ENCODE data around the gene SPSB4. TPM values are rescaled to one million over a fixed set of nuclear protein-coding genes. Genes with fewer than 3 reads are reported as not detected.

Gene SPSB4
- total RNA-seq, 1 donor, result not detected

- Histone ChIP-seq H2AFZ (ENCODE audit: low read length) (no peak overlapping the region), H3K4me1 (ENCODE audit: insufficient read depth, low read length) (no peaks in the 10 kb centered on the region), H4K20me1 (ENCODE audit: insufficient read depth, low read length) (no peaks in the 10 kb centered on the region), H3K36me3 (ENCODE audit: insufficient read depth, low read length) (no peaks in the 10 kb centered on the region), H3K79me2 (ENCODE audit: insufficient read depth, low read length) (no peaks in the 10 kb centered on the region), H3K27ac (ENCODE audit: low read depth, low read length) (no peak overlapping the region), H3K27me3 (ENCODE audit: insufficient read depth, low read length) (no peaks in the 10 kb centered on the region), H3K4me3 (ENCODE audit: insufficient read depth, low read length) (no peak overlapping the region), H3K4me2 (ENCODE audit: insufficient read depth, low read length) (no peak overlapping the region), H3K9me3 (ENCODE audit: low read depth, low read length) (no peaks in the 10 kb centered on the region)
- TF ChIP-seq CTCF (IDR thresholded peaks at IDR 0.05; ENCODE audit: extremely low read depth, low read depth, low read length), result no peak
- no peak for DNase-seq (ENCODE audit: insufficient read length, low spot score, missing footprints)
Measured at GRCh38 chr3:141176775-141177174, 125.6 kb downstream of the SPSB4 start.

- H2AFZ ChIP-seq (ENCODE audit: low read length), result no peak overlapping the region
- no peaks in the 10 kb centered on the region for H3K79me2 ChIP-seq (ENCODE audit: insufficient read depth, low read length)
- no peaks in the 10 kb centered on the region for H3K36me3 ChIP-seq (ENCODE audit: insufficient read depth, low read length)
- H3K27ac ChIP-seq (ENCODE audit: low read depth, low read length), result no peak overlapping the region
- H4K20me1 ChIP-seq (ENCODE audit: insufficient read depth, low read length), result no peaks in the 10 kb centered on the region
- DNase-seq (ENCODE audit: insufficient read length, low spot score, missing footprints), result no peak
- no peak for TF ChIP-seq CTCF (IDR thresholded peaks at IDR 0.05; ENCODE audit: extremely low read depth, low read depth, low read length)
- no peak overlapping the region for H3K4me3 ChIP-seq (ENCODE audit: insufficient read depth, low read length)
- H3K9me3 ChIP-seq (ENCODE audit: low read depth, low read length), result no peaks in the 10 kb centered on the region
- no peaks in the 10 kb centered on the region for H3K4me1 ChIP-seq (ENCODE audit: insufficient read depth, low read length)
- no peak overlapping the region for H3K4me2 ChIP-seq (ENCODE audit: insufficient read depth, low read length)
- no peaks in the 10 kb centered on the region for H3K27me3 ChIP-seq (ENCODE audit: insufficient read depth, low read length)
Measured at GRCh38 chr3:141178026-141178425, 126.9 kb downstream of the SPSB4 start.

GRCh38 chr3:141178551-141178950, 127.4 kb downstream of the SPSB4 start:
- Histone ChIP-seq H3K27ac (ENCODE audit: low read depth, low read length) (no peak overlapping the region), H3K27me3 (ENCODE audit: insufficient read depth, low read length) (no peaks in the 10 kb centered on the region)

GRCh38 chr3:141179983-141180382, 128.8 kb downstream of the SPSB4 start:
- no peaks in the 10 kb centered on the region for H3K27me3 ChIP-seq (ENCODE audit: insufficient read depth, low read length)
- no peak for DNase-seq (ENCODE audit: insufficient read length, low spot score, missing footprints)
- H4K20me1 ChIP-seq (ENCODE audit: insufficient read depth, low read length), result no peaks in the 10 kb centered on the region
- no peaks in the 10 kb centered on the region for H3K79me2 ChIP-seq (ENCODE audit: insufficient read depth, low read length)
- no peaks in the 10 kb centered on the region for H3K9me3 ChIP-seq (ENCODE audit: low read depth, low read length)
- H3K4me2 ChIP-seq (ENCODE audit: insufficient read depth, low read length), result no peak overlapping the region
- no peaks in the 10 kb centered on the region for H3K36me3 ChIP-seq (ENCODE audit: insufficient read depth, low read length)
- H2AFZ ChIP-seq (ENCODE audit: low read length), result no peak overlapping the region
- no peak overlapping the region for H3K4me3 ChIP-seq (ENCODE audit: insufficient read depth, low read length)
- TF ChIP-seq CTCF (IDR thresholded peaks at IDR 0.05; ENCODE audit: extremely low read depth, low read depth, low read length), result no peak
- H3K4me1 ChIP-seq (ENCODE audit: insufficient read depth, low read length), result no peaks in the 10 kb centered on the region
- no peak overlapping the region for H3K27ac ChIP-seq (ENCODE audit: low read depth, low read length)

More at GRCh38 chr3:141178551-141178950, 127.4 kb downstream of the SPSB4 start:
- H3K4me2 ChIP-seq (ENCODE audit: insufficient read depth, low read length), result no peak overlapping the region
- no peak overlapping the region for H3K4me3 ChIP-seq (ENCODE audit: insufficient read depth, low read length)
- H3K4me1 ChIP-seq (ENCODE audit: insufficient read depth, low read length), result no peaks in the 10 kb centered on the region
- H3K9me3 ChIP-seq (ENCODE audit: low read depth, low read length), result no peaks in the 10 kb centered on the region
- DNase-seq (ENCODE audit: insufficient read length, low spot score, missing footprints), result no peak
- no peak for TF ChIP-seq CTCF (IDR thresholded peaks at IDR 0.05; ENCODE audit: extremely low read depth, low read depth, low read length)
- no peaks in the 10 kb centered on the region for H3K36me3 ChIP-seq (ENCODE audit: insufficient read depth, low read length)
- H2AFZ ChIP-seq (ENCODE audit: low read length), result no peak overlapping the region
- no peaks in the 10 kb centered on the region for H3K79me2 ChIP-seq (ENCODE audit: insufficient read depth, low read length)
- no peaks in the 10 kb centered on the region for H4K20me1 ChIP-seq (ENCODE audit: insufficient read depth, low read length)

All from osteoblast (primary cell).